C4-2B (cell line): ENCODE data around the gene LHX3.

Experiments used
- H3K27ac ChIP-seq: fragments of 450-650 bp; 2 replicates; pipeline ENCODE4 v1.5.1; 2017
- ZFX ChIP-seq: fragments of 450-650 bp; IDR thresholded peaks from 2 replicates; pipeline ENCODE4 v1.6.1; 2017
- TF ChIP-seq, protein P1 (sequence below): fragments of 450-650 bp; conservative IDR thresholded peaks from 2 replicates; pipeline ENCODE4 v1.5.1; 2017; ENCODE audit warnings: mild to moderate bottlenecking

LHX3 gene

GRCh38 chr9:136204838-136205706 lies at the start of gene LHX3:
Gene LHX3, minus strand, starts transcription at chr9:136205128. Its CDS starts 116 bp downstream, at chr9:136205012.
- TF ChIP-seq ZFX, result no peak
- TF ChIP-seq, protein P1, sequence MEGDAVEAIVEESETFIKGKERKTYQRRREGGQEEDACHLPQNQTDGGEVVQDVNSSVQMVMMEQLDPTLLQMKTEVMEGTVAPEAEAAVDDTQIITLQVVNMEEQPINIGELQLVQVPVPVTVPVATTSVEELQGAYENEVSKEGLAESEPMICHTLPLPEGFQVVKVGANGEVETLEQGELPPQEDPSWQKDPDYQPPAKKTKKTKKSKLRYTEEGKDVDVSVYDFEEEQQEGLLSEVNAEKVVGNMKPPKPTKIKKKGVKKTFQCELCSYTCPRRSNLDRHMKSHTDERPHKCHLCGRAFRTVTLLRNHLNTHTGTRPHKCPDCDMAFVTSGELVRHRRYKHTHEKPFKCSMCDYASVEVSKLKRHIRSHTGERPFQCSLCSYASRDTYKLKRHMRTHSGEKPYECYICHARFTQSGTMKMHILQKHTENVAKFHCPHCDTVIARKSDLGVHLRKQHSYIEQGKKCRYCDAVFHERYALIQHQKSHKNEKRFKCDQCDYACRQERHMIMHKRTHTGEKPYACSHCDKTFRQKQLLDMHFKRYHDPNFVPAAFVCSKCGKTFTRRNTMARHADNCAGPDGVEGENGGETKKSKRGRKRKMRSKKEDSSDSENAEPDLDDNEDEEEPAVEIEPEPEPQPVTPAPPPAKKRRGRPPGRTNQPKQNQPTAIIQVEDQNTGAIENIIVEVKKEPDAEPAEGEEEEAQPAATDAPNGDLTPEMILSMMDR, result no peak

DNA sequence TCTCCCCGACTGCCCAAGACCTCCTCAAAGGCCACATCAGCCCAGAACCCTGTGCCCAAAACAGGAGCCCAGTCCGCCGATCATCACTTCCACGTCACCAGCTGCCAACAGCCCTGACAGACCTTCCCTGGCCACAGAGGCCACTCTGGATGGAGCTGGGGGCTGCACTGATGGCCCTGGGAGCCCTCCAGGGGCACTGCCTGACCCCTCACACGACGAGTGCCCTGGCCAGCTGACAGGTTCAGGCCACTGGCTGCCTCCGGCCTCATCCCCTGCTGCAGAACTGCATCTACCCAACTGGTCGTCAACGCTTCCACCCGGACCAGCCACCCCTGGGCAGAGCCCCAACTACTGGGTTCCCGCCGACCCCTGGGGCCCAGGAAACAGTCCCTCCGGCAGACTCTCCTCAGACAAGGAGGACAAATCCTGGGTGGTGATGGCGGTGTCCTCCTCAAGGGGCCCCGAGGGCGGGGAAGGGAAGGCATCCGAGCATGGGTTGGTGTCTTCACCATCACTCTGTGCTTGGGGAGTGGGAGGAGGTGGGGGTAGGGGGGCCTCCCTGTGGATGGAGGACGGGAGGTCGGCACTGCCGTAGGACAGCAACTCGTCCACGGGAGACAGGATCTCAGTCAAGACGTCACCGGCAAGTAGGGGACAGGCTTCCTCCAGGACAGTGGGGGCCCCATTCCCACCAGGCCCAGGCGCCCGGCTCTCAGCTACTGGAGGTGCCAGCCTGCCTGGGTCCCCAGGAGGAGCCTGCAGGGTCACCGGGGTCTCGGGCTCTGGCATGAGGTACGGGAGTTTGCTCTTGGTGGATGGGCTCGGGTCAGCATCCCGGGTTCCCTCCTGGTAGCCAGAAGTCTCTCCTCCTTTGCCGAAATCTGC lies 48.6 kb upstream of the LHX3 start:
- no peak overlapping the region for H3K27ac ChIP-seq
- TF ChIP-seq, protein P1, result no peak
- TF ChIP-seq ZFX, result no peak

More at GRCh38 chr9:136204838-136205706, at the start of gene LHX3:
- no peak within 1 kb of the TSS for H3K27ac ChIP-seq

- no peak overlapping the region for H3K27ac ChIP-seq
- TF ChIP-seq, protein P1, result no peak
- no peak for TF ChIP-seq ZFX
These were observed 47.9 kb upstream of the LHX3 start for GRCh38 chr9:136252846-136253245.

- H3K27ac ChIP-seq, result no peak overlapping the region
- TF ChIP-seq, protein P1, result no peak
- TF ChIP-seq ZFX, result no peak
These were observed 47.4 kb upstream of the LHX3 start for GRCh38 chr9:136252281-136252680.

DNA sequence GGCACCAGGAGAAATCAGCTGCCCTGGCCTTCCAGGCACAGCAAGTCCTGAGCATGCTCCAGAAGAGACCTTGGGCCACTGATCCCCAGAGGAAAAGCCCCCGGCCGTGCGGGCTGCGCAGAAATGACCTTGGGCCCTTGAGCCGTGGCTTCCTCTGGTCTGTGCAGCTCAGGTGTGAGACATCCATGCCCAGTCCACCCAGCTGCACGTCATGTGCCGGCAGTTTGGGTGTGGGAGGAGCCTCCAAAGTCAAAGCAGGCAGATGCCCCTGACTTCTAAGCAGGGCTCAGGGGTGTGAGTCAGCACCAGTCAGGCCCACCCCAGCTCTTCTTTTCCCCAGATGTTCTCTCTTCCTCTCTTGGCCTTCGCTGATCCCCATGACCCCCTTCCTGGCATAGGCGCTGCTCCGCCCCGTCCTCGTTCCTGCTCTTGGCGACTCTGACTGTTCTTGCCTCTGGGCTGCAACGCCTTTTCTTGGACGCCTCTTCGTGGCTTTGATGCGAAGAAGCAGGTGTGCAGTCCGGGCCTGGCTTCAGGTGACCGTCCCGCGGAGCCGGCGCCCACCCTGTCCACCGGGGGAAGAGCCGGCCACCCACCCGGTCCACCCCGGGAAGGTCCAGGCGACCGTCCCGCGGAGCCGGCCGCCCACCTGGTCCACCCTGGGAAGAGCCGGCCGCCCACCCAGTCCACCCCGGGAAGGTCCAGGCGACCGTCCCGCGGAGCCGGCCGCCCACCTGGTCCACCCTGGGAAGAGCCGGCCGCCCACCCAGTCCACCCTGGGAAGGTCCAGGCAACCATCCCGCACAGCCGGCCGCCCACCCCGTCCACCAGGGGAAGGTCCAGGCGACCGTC lies 46.6 kb upstream of the LHX3 start:
- TF ChIP-seq ZFX, result no peak
- TF ChIP-seq, protein P1, result no peak
- no peak overlapping the region for H3K27ac ChIP-seq

GRCh38 chr9:136250676-136251075 lies 45.7 kb upstream of the LHX3 start:
- H3K27ac ChIP-seq, result no peak overlapping the region
- TF ChIP-seq ZFX, result no peak
- TF ChIP-seq, protein P1, result no peak
